Measurements from ENCODE around the gene WARS2. TPM values are rescaled to one million over a fixed set of nuclear protein-coding genes. Genes with fewer than 3 reads are reported as not detected.

The WARS2 gene
- total RNA-seq, 4 donors from 2014 or later = 13.3 to 28.1 (median 16.2) TPM

GRCh38 chr1:119048624-119049404 lies 91.6 kb downstream of the WARS2 start:
- no peak overlapping the region for H3K27ac ChIP-seq
- no peaks in the 10 kb centered on the region for H3K9me3 ChIP-seq
- 97% methylated on average over 34 of the region's 34 CpGs for WGBS
- H3K4me3 ChIP-seq = no peak overlapping the region
- H3K27me3 ChIP-seq = no peaks in the 10 kb centered on the region
- TF ChIP-seq, protein P1, sequence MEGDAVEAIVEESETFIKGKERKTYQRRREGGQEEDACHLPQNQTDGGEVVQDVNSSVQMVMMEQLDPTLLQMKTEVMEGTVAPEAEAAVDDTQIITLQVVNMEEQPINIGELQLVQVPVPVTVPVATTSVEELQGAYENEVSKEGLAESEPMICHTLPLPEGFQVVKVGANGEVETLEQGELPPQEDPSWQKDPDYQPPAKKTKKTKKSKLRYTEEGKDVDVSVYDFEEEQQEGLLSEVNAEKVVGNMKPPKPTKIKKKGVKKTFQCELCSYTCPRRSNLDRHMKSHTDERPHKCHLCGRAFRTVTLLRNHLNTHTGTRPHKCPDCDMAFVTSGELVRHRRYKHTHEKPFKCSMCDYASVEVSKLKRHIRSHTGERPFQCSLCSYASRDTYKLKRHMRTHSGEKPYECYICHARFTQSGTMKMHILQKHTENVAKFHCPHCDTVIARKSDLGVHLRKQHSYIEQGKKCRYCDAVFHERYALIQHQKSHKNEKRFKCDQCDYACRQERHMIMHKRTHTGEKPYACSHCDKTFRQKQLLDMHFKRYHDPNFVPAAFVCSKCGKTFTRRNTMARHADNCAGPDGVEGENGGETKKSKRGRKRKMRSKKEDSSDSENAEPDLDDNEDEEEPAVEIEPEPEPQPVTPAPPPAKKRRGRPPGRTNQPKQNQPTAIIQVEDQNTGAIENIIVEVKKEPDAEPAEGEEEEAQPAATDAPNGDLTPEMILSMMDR (IDR thresholded peaks at IDR 0.05) = no peak
- TF ChIP-seq EP300 (IDR thresholded peaks at IDR 0.05) (no peak), POLR2AphosphoS5 (IDR thresholded peaks at IDR 0.05) (no peak), POLR2A (IDR thresholded peaks at IDR 0.05) (no peak)
- DNase-seq (ENCODE audit: low spot score in 2 of 2) = no peak
- peaks cover 10% of the 10 kb centered on the region for H3K4me1 ChIP-seq
- peaks cover 8% of the 10 kb centered on the region for H3K36me3 ChIP-seq

GRCh38 chr1:119046785-119047438 lies 93.5 kb downstream of the WARS2 start:
- H3K4me3 ChIP-seq = no peak overlapping the region
- peaks cover 10% of the 10 kb centered on the region for H3K4me1 ChIP-seq
- H3K27me3 ChIP-seq = no peaks in the 10 kb centered on the region
- TF ChIP-seq POLR2AphosphoS5 (IDR thresholded peaks at IDR 0.05) (no peak), POLR2A (IDR thresholded peaks at IDR 0.05) (no peak), EP300 (IDR thresholded peaks at IDR 0.05) (no peak)
- TF ChIP-seq, protein P1 (IDR thresholded peaks at IDR 0.05) = no peak
- no peak for DNase-seq (ENCODE audit: low spot score in 2 of 2)
- WGBS = 56% methylated on average over 5 of the region's 5 CpGs
- H3K36me3 ChIP-seq = peaks cover 10% of the 10 kb centered on the region
- no peaks in the 10 kb centered on the region for H3K9me3 ChIP-seq
- H3K27ac ChIP-seq = peak overlapping the region; percentile 59

- Histone ChIP-seq H3K27me3 (no peaks in the 10 kb centered on the region), H3K9me3 (no peaks in the 10 kb centered on the region), H3K4me3 (no peak overlapping the region), H3K4me1 (peaks cover 10% of the 10 kb centered on the region), H3K36me3 (peaks cover 11% of the 10 kb centered on the region), H3K27ac (peak overlapping the region; percentile 59)
- WGBS = 53% methylated on average over 7 of the region's 7 CpGs
- TF ChIP-seq POLR2A (IDR thresholded peaks at IDR 0.05) (no peak), EP300 (IDR thresholded peaks at IDR 0.05) (no peak), POLR2AphosphoS5 (IDR thresholded peaks at IDR 0.05) (no peak)
- TF ChIP-seq, protein P1 (IDR thresholded peaks at IDR 0.05) = no peak
- no peak for DNase-seq (ENCODE audit: low spot score in 2 of 2)
Observed at GRCh38 chr1:119046429-119046784, 94.0 kb downstream of the WARS2 start.

DNA sequence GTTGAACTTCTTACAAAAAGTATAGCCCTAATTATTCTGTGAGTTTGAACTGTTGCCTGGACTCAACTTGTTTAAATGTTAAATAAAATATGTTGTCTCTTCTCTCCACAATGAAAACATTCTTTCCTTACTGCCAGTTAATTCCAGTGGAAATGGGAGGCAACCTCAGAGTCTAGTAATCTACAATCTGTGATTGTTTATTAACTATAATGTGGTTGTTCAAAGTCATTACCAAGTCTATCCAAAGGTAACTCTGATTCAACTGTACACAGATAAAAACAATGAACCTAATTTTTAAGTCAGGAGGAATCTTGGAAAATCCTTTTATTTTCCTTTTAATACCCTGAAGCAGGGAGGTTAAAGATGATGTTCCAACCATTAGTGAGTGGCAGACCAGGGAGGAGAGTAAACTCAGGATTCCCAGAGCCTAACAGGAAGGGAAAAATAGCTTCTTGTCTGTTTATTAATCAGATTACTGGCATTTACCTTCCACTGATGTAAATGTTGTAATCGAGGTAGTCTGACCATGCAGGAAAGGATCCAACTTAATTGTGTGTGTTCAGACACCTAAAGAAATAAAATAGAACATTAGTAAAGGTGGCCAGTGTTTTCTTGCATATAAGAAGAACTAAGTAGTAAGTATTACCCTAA lies 95.2 kb downstream of the WARS2 start:
- TF ChIP-seq POLR2AphosphoS5 (IDR thresholded peaks at IDR 0.05) = no peak
- TF ChIP-seq EP300 (IDR thresholded peaks at IDR 0.05) = no peak
- no peak for TF ChIP-seq POLR2A (IDR thresholded peaks at IDR 0.05)
- TF ChIP-seq, protein P1 (IDR thresholded peaks at IDR 0.05) = no peak
- no peaks in the 10 kb centered on the region for H3K27me3 ChIP-seq
- H3K36me3 ChIP-seq = peaks cover 11% of the 10 kb centered on the region
- H3K27ac ChIP-seq = no peak overlapping the region
- 74% methylated on average over 1 of the region's 1 CpG for WGBS
- no peak overlapping the region for H3K4me3 ChIP-seq
- peaks cover 10% of the 10 kb centered on the region for H3K4me1 ChIP-seq
- DNase-seq (ENCODE audit: low spot score in 2 of 2) = no peak
- no peaks in the 10 kb centered on the region for H3K9me3 ChIP-seq

DNA sequence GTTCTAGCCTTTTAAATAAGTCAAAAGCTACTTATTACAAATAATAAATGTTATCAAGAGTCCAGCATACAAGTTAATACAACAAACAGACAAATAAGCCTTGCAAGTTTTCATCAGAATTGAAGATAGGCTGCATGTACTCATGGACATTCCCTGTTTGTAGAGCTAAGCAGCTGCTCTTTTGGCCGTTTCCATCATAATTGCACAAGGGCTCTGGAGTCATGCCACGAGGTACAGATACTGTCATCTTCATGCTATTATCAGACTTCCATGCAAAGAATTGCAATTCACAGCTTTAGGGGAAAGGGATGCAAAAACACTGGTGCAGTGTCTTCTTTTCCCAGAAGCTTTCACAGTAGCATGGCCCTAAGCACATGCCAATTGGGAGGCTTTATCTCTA lies 99.5 kb downstream of the WARS2 start:
- TF ChIP-seq, protein P1 (IDR thresholded peaks at IDR 0.05) = no peak
- TF ChIP-seq EP300 (IDR thresholded peaks at IDR 0.05) (no peak), POLR2A (IDR thresholded peaks at IDR 0.05) (no peak), POLR2AphosphoS5 (IDR thresholded peaks at IDR 0.05) (no peak)
- Histone ChIP-seq H3K27ac (no peak overlapping the region), H3K36me3 (peaks cover 17% of the 10 kb centered on the region), H3K9me3 (no peaks in the 10 kb centered on the region), H3K4me3 (no peak overlapping the region), H3K4me1 (peaks cover 5% of the 10 kb centered on the region), H3K27me3 (no peaks in the 10 kb centered on the region)
- DNase-seq (ENCODE audit: low spot score in 2 of 2) = peak in 1 of 2 donors; percentile 78
- 58% methylated on average over 2 of the region's 2 CpGs for WGBS

Data from suprapubic skin (tissue), 4 donors.